GM18951 (cell line): Measurements from ENCODE around the gene ZNF197.

Source experiments
- POLR2A ChIP-seq: IDR thresholded peaks from 4 replicates; pipeline ENCODE4 v1.6.1; 2011; ENCODE audit warnings: mild to moderate bottlenecking; ENCODE audit not compliant: insufficient read length, insufficient read depth; ENCODE audit errors: extremely low read depth
- in situ Hi-C: fragments of 300-500 bp; cut with MboI; formaldehyde crosslinking; loops from one replicate; pipeline ENCODE4 v1.12.0; 2022; ENCODE audit warnings: low sequenced_read_pairs, mixed read lengths, inconsistent platforms; ENCODE audit not compliant: unreplicated experiment

Gene ZNF197

DNA sequence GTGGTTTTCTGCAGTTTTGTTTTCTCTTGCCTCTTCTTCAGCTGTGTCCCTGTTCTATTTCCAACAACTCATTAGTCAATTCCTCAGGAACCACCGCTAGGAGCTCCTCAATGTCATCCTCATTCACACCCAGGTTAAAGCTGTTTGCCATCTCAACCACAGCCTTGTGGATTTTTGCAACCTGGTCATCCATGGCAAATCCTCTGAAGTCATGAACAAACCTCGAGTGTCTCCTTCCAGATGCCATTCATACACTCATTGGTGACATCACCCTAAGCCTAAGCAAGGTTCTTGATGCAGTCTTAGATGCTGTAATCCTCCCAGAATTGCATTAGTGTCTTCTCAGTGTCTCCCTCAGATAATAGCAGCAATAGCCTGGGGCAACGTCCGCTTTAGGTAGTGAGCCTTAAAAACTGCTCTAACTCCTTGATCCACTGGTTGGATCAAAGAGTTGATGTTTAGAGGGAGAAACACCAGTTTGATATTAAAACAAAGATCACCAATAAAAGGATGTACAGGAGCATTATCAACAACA is 56.2 kb downstream of the ZNF197 start:
- in situ Hi-C loops: no loop called here
- no peak for TF ChIP-seq POLR2A

DNA sequence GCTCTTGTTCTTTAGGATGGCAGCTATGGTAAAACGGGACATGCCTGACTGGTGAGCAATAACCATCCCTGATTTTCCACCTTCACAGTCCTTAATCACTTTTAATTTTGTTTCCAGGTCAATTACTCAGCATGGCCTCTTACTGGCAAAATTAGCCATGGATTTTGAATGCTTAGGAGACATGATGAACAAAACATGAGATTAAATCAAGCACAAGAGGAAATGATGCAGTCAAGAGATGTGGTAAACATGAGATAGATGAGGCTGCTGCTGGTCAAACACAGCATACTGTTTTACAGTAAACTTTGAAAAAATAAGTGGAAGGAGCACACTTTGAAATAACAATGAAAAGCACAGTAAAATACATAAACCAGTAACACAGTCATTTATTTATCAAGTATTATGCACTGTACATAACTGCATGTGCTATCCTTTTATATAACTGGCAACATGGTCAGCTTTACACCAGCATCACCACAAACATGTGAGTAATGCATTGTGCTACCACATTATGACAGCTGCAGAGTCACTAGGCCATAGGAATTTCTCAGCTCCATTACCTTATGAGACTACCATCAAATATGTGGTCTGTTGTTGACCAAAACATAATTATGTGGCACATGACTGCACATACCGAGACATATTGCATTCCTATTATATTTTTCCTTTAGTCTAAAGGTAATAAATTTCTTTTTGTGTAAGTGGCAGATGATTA is 57.5 kb downstream of the ZNF197 start:
- no peak for TF ChIP-seq POLR2A
- in situ Hi-C loops: no loop called here

DNA sequence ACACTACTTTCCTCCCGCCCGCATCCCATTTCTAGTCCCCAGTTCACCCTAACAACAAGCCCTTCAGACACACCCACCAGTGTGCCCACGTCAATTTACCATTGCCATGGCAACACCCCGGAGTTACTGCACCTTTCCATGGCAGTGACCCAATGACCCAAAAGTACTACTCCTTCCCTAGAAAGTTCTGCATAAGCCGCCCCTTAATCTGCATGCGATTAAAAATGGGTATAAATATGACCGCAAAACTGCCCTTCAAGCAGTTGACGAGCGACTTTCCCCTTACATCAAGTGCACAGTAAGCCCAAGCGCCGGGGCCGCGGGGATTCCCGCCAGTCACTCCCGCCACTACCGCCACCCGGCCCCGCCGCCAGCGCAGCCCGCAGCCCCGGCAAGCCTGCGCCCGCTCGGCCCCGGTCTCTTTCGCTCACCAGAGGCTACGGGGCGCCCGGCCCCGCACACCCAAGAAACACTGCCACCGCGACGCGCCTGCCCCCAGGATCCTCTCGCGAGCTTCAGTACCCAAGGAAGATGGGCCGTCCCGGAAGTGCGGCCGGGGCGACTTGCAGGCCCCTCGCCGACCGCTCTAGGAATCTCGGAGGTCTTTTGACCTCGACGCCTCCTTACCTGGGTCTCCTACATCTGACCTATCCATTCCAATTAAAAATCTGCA is 60.4 kb downstream of the ZNF197 start:
- in situ Hi-C loops: no loop called here
- peak; percentile 55 for TF ChIP-seq POLR2A

DNA sequence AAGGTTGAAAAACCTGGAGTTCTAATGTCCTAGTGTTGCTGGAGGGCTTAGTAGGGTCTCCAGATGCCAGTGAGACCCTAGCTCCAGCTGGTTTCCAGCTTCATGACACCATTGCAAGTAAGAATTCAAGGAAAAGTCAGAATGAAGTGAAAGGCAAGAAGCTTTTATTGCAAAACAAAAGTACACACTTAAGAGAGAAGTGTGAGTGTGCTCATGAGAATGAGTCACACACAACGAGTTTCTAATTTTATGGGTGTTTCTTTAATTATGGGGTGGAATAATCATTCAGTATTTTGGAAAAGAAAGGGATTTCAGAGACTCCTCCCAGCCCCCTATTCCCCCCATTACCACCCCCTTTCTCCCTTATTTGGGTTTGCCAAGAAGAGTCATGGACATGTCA is 63.1 kb downstream of the ZNF197 start:
- TF ChIP-seq POLR2A: no peak
- in situ Hi-C loops: no loop called here
